ENCODE results near the gene HENMT1.

Gene HENMT1

DNA sequence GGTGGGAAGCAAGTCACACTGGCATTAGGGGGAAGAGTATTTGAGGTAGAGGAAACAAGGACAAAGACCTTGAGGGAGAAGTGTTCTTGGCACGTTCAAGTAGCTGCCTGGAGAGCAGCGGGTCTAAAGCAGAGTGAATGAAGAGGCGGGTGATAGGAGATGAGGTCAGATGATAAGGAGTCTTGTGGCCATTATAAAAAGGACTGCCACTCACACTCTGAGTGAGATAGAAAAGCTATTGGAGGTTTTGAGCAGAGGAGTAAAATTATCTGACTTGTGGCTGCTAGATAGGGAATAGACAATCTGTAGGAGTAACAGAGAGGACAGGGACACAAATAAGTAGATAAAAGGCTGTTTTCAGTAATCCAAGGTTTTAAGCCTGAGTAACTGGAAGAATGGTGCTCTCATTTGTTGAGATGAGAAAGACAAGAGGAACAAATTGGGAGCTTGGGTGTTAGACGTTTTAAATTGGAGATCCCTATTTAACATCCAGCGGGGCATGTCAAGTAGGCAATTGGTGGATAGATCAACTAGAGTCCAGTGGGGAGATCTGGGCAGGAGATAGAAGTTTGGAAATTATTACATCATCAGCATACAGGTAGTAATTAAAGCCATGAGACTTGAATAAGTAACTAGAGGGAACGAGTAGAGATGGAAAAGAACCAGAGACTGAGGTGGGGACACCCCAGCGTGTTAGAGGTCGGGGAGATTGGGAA is 43.7 kb downstream of the HENMT1 start:
- Histone ChIP-seq H3K4me1 (ENCODE audit: low read depth, poor library complexity, severe bottlenecking) (no peaks in the 10 kb centered on the region), H3K36me3 (ENCODE audit: insufficient read depth) (no peaks in the 10 kb centered on the region), H3K9ac (no peak overlapping the region), H2AFZ (ENCODE audit: low read depth) (no peak overlapping the region), H4K20me1 (ENCODE audit: insufficient read depth) (no peaks in the 10 kb centered on the region), H3K4me3 (IDR thresholded peaks at IDR 0.05; ENCODE audit: insufficient read depth, low read depth, low read length) (no peak overlapping the region), H3K27me3 (ENCODE audit: insufficient read depth, low read depth) (no peaks in the 10 kb centered on the region), H3K4me2 (no peak overlapping the region), H3K79me2 (ENCODE audit: insufficient read depth, low read depth) (no peaks in the 10 kb centered on the region), H3K27ac (no peak overlapping the region)
- TF ChIP-seq, protein P1, sequence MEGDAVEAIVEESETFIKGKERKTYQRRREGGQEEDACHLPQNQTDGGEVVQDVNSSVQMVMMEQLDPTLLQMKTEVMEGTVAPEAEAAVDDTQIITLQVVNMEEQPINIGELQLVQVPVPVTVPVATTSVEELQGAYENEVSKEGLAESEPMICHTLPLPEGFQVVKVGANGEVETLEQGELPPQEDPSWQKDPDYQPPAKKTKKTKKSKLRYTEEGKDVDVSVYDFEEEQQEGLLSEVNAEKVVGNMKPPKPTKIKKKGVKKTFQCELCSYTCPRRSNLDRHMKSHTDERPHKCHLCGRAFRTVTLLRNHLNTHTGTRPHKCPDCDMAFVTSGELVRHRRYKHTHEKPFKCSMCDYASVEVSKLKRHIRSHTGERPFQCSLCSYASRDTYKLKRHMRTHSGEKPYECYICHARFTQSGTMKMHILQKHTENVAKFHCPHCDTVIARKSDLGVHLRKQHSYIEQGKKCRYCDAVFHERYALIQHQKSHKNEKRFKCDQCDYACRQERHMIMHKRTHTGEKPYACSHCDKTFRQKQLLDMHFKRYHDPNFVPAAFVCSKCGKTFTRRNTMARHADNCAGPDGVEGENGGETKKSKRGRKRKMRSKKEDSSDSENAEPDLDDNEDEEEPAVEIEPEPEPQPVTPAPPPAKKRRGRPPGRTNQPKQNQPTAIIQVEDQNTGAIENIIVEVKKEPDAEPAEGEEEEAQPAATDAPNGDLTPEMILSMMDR (conservative IDR thresholded peaks at IDR 0.05; ENCODE audit: low read depth, low read length) = no peak

DNA sequence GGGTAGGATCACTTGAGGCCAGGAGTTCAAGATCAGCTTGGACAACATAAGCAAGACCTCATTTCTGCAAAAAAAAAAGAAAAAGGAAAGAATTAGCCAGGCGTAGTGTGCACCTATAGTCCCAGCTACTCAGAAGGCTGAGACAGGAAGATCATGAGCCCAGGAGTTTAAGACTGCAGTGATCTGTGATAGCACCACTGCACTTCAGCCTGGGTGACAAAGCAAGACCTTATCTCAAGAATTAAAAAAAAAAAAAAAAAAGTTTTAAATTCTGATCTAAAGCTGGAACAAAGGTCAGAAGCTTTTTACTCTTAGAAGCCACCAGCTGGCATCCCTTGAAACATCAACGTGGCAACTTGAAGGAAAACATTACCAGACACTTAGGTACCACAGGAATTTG is 45.3 kb downstream of the HENMT1 start:
- Histone ChIP-seq H3K4me3 (IDR thresholded peaks at IDR 0.05; ENCODE audit: insufficient read depth, low read depth, low read length) (no peak overlapping the region), H3K4me1 (ENCODE audit: low read depth, poor library complexity, severe bottlenecking) (no peaks in the 10 kb centered on the region), H3K27ac (no peak overlapping the region), H3K36me3 (ENCODE audit: insufficient read depth) (no peaks in the 10 kb centered on the region), H3K27me3 (ENCODE audit: insufficient read depth, low read depth) (no peaks in the 10 kb centered on the region), H4K20me1 (ENCODE audit: insufficient read depth) (no peaks in the 10 kb centered on the region), H2AFZ (ENCODE audit: low read depth) (no peak overlapping the region), H3K4me2 (no peak overlapping the region), H3K9ac (no peak overlapping the region), H3K79me2 (ENCODE audit: insufficient read depth, low read depth) (no peaks in the 10 kb centered on the region)
- TF ChIP-seq, protein P1 (conservative IDR thresholded peaks at IDR 0.05; ENCODE audit: low read depth, low read length) = no peak

DNA sequence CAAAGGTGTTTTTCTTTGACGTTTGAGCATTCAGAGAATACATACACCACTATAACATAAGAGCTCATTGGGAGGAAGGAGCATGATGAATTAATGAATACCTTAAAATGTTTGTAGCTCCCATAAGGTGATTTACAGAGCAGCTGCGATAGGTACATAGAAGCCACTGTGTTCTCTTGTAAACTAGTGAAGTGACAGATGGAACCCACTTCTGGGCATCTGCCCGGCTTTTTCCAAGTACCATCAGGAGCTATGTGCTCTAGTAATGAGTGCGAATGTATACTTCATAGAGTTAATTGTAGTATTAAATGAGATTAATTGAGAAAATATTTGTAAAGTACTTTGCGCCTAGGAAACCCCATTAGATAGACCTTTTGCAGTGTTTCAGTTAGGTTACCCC is 48.4 kb downstream of the HENMT1 start:
- Histone ChIP-seq H3K4me1 (ENCODE audit: low read depth, poor library complexity, severe bottlenecking) (no peaks in the 10 kb centered on the region), H3K4me2 (no peak overlapping the region), H3K9ac (no peak overlapping the region), H2AFZ (ENCODE audit: low read depth) (no peak overlapping the region), H4K20me1 (ENCODE audit: insufficient read depth) (no peaks in the 10 kb centered on the region), H3K27ac (no peak overlapping the region), H3K4me3 (IDR thresholded peaks at IDR 0.05; ENCODE audit: insufficient read depth, low read depth, low read length) (no peak overlapping the region), H3K36me3 (ENCODE audit: insufficient read depth) (no peaks in the 10 kb centered on the region), H3K79me2 (ENCODE audit: insufficient read depth, low read depth) (no peaks in the 10 kb centered on the region), H3K27me3 (ENCODE audit: insufficient read depth, low read depth) (no peaks in the 10 kb centered on the region)
- TF ChIP-seq, protein P1 (conservative IDR thresholded peaks at IDR 0.05; ENCODE audit: low read depth, low read length) = no peak

DNA sequence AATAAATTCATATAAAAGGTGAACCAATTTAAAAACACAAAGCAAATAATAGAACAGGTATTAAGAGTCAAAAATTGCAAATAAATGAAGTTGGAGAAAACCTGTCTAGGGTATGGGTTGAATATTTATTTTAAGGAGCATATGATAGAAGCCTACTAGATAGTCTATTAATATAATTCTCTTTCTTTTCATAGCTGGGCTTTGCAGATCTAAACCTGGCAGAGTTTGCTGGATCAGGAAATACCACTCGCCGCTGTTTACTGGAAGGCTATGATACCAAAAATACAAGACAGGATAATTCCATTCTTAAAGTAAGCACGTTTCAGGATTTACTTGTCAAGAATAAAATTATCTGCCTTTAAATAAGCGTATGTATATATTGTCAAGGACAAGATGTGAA is 48.9 kb downstream of the HENMT1 start:
- Histone ChIP-seq H2AFZ (ENCODE audit: low read depth) (no peak overlapping the region), H3K9ac (no peak overlapping the region), H3K4me3 (IDR thresholded peaks at IDR 0.05; ENCODE audit: insufficient read depth, low read depth, low read length) (no peak overlapping the region), H3K4me2 (no peak overlapping the region), H4K20me1 (ENCODE audit: insufficient read depth) (no peaks in the 10 kb centered on the region), H3K79me2 (ENCODE audit: insufficient read depth, low read depth) (no peaks in the 10 kb centered on the region), H3K27me3 (ENCODE audit: insufficient read depth, low read depth) (no peaks in the 10 kb centered on the region), H3K4me1 (ENCODE audit: low read depth, poor library complexity, severe bottlenecking) (no peaks in the 10 kb centered on the region), H3K27ac (no peak overlapping the region), H3K36me3 (ENCODE audit: insufficient read depth) (no peaks in the 10 kb centered on the region)
- TF ChIP-seq, protein P1 (conservative IDR thresholded peaks at IDR 0.05; ENCODE audit: low read depth, low read length) = no peak
